Suppressor macrophage treated with lipopolysaccharide for 1 hour (primary cell): Measurements from ENCODE around the gene TP53I3.
"Not testable (repeated sequence)": the region's sequence is repeated elsewhere in the genome, so short reads cannot be mapped to it uniquely, and the experiment has no call there.

ENCODE experiments used
- DNase-seq, 3 donors: peaks; one replicate each; pipeline ENCODE4 v3.0.0-alpha.2; 2020 to 2022

Gene TP53I3

DNA sequence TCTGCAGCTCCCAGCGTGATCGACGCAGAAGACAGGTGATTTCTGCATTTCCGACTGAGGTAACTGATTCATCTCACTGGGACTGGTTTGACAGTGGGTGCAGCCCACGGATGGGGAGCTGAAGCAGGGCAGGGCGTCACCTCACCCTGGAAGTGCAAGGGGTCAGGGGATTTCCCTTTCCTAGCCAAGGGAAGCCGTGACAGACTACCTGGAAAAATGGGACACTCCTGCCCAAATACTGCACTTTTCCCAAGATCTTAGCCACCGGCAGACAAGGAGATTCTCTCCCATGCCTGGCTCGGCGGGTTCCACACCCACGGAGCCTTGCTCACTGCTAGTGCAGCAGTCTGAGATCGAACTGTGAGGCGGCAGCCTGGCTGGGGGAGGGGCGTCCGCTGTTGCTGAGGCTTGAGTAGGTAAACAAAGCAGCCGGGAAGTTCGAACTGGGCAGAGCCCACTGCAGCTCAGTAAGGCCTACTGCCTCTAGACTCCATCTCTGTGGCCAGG lies 10.6 kb upstream of the TP53I3 start:
- not testable (repeated sequence) for DNase-seq

DNA sequence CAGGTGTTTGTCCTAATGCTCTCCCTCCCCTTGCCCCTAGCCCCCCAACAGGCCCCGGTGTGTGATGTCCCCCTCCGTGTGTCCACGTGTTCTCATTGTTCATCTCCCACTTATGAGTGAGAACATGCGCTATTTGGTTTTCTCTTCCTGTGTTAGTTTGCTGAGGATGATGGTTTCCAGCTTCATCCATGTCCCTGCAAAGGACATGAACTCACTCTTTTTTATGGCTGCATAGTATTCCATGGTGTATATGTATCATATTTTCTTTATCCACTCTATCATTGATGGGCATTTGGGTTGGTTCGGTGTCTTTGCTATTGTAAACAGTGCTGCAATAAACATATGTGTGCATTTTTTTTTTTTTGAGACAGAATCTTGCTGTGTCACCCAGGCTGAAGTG lies 8.6 kb upstream of the TP53I3 start:
- DNase-seq: not testable (repeated sequence)

DNA sequence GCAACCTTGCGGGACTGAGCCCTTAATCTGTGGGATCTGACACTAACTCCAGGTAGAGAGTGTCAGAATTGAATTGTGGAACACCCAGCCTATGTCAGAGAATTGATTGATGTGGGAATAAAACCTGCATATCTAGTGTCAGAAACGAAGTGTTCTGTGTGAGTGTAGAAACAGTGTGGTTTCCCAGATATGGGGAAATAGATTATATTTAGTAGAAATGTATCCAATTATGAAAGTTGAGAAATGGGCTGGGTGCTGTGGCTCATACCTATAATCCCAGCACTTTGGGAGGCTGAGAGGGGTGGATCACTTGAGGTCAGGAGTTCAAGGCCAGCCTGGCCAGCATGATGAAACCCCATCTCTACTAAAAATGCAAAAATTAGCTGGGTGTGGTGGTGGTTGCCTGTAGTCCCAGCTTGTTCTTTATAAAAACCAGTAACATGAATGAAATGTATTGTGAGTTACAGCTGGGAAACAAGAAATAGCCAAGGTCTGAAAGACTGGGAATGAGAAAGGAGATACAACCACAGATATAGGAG lies 4.3 kb upstream of the TP53I3 start:
- peak; percentile 15 to 26 (median 18) for DNase-seq

DNA sequence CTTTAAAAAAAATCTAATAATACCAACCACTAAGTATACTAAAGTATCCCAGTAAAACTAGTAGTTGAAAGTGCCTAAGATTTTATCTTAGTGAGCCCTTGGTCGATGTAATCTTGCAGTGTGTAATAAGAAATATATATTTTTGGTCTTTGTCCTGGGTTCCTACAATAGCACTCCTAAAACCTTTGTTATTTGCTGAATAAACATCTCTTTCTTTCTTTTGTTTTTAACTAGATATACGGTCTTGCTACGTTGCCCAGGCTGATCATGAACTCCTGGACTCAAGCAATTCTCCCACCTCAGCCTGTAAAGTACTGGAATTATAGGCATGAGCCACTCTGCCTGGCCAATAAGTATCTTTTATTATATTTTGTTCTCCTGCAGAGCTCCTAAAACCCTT lies 2.4 kb upstream of the TP53I3 start:
- no peak for DNase-seq

DNA sequence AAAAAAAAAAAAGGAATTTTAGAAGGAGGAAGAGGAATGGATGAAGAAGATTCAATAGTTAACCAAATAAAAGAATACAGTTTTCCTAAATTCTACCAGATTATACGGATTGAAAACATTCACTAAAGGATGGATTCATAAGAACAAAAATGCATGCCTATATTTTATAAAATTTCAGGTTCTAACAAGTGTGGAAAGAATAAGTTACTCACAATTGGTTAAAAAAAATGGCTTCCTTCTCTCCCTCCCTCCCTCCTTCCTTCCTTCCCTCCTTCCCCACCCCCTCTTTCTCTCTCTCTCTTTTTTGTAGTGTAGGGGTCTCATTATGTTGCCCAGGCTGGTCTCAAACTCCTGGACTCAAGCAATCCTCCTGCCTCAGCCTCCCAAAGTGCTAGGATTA lies 1.6 kb upstream of the TP53I3 start:
- no peak for DNase-seq

DNA sequence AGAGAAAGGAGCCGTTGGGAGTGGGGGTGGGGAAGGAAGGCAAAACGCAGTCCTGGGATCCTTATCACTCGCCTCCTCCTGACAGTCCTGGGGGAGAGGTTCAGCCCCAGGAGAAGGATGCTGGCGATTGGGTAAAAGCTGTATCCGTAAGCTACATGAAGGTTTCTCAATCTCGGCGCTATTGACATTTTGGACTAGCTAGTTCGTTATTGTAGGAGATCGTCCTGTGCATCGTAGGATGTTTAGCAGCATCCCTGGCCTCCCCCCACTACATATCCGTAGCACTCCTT lies 511 bp upstream of the TP53I3 start:
- no peak for DNase-seq

DNA sequence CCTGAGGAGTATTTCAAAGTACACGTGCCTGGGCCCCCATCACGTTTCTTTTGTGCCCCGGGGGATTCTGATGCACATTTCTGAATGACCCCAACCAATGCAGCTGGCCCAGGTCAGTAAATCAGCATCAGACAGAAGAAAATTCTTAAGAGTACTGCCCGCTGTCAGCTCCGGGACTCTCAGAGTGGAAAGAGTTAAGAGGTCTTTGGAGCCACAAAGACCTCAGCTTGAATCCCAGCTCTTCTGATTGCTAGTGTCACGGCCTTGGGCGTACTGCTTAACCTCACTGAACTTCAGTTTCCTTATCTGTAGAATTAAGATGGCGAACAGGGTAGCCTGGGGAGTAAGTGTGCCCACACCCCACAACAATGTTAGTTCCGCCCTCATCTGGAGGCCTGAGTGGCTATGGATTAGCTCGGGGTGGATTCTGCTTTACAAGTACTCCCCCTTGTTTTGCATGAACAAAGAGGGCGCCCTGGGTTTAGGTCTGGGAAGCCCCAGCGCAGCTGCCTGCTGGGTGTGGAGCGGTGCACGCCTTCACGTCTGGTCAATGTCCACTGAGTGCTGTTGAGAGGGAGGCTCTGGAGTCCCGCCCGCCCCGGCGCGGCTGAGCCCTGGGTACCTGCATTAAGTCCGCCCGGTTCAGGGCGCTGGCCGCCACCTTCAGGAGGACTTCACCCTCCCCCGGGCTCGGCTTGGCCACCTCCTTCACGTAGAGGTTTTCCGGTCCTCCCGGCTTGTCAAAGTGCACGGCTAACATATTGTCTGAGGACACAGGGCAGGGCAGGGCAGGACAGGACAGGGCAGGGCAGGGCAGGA lies 858 bp downstream of the TP53I3 start:
- DNase-seq: peak; percentile 91 to 94 (median 91)

DNA sequence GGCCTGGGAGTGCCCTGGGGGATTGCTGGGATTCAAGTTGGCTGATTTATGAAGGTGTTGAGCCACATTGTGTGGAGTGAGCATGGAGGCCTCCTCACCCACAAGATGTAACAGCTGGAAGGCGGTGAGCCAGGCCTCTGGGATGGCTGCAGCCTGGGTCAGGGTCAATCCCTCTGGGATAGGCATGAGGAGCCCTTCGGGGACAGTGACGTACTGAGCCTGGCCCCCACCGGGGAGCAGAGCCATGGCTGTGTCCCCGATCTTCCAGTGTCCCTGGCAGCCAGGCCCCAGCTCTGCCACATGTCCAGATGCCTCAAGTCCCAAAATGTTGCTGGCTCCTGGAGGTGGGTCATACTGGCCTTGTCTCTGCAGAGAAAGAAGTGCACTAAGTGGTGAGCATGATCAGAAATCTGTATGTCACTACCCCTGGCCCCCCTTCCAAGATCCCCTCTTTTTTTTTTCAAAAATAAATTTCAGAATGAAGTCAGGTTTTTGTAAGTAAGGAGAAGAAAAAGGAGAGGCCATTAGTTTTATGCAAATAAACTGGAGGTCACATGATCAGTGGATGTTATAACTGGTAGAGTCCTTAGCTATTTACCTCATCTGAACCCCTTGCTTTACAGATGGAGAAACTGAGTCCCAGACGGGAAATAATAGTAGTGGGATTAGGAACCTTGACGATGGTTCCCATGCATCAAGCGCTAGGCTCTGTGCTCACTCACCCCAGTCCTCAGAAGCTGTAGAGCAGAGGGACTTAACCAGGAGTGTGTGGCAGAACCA lies 1.7 kb downstream of the TP53I3 start:
- DNase-seq: no peak

DNA sequence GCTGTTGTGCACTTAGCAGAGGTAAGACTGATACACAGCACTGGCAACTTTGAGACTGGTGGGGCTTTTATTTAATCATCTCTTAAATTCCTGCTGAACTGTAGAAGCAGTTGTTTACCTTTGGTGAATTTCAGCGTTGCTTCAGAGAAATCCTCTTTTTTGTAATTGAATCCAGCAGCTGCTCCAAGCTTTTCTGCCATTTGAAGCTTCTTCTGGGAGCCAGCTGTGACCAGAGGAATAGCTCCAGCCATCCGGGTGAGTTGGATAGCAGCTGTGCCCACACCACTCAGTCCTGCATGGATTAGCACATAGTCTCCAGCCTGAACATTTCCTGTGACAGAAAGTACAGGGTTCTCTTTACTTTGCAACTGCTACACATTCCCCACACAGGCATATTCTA lies 3.9 kb downstream of the TP53I3 start:
- DNase-seq: no peak

DNA sequence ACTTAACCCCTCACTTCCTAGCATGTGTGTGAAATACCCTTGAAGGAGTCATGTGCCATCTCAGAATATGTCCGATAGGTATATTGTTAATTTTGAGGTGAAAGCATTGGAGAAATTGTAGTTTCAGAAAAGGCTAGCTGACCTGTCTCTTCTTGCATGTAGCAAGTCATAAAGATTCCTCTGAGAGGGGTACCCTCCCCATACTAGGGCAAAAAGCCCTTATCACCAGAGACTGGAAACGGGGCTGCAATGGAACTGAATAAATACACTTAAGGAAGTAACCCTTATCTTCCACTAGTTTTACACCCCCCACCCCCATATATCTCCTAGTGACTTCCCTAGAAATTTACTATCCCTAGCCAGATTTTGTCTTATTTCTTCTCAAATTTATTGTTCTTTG lies 6.8 kb downstream of the TP53I3 start:
- no peak for DNase-seq

DNA sequence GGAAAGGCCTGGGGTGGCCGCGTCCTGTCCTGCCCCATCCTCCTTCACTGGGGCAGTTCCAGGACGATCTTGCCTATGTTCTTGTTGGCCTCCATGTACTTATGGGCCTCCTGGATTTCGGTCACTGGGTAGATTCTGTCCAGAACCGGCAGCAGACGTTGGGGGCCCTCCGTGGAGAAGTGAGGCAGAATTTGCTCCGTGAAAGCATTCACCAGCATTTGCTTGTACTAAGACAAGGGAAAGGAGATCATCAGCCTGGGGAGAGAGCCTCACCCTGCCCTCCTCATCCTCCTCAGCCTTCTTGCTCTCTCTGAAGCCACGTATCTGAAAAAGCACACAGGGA lies 7.1 kb downstream of the TP53I3 start:
- no peak for DNase-seq

DNA sequence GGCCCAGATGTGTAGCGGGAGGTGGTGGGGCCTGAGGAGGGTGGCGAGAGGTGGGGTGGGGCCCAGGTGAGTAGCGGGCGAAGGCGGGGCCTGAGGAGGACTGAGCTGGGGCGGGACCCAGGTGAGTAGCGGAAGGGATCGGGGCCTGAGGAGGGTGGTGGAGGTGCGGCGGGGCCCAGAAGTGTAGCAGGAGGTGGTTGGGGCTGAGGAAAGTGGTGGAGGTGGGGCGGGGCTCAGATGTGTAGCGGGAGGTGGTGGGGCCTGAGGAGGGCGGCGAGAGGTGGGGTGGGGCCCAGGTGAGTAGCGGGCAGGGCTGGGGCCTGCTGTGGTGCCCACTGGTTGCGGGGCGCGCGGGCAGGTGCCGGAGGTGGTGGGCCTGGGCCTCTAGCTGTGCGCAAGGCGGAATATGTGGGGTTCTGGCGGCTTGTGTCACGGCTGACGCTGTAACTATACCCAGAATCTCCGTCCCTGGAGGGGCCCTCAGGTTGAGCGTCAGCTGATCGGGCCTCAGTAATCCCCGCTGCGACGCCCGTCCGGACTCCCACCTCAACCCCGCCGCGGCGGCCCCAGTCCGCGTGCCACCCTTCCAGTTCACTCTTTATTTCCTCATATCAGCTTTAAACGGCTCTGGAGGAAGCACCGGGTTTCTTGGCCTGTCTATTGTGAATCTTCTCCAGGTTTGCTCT lies 7.6 kb downstream of the TP53I3 start:
- DNase-seq: peak; percentile 43 to 60 (median 45)

DNA sequence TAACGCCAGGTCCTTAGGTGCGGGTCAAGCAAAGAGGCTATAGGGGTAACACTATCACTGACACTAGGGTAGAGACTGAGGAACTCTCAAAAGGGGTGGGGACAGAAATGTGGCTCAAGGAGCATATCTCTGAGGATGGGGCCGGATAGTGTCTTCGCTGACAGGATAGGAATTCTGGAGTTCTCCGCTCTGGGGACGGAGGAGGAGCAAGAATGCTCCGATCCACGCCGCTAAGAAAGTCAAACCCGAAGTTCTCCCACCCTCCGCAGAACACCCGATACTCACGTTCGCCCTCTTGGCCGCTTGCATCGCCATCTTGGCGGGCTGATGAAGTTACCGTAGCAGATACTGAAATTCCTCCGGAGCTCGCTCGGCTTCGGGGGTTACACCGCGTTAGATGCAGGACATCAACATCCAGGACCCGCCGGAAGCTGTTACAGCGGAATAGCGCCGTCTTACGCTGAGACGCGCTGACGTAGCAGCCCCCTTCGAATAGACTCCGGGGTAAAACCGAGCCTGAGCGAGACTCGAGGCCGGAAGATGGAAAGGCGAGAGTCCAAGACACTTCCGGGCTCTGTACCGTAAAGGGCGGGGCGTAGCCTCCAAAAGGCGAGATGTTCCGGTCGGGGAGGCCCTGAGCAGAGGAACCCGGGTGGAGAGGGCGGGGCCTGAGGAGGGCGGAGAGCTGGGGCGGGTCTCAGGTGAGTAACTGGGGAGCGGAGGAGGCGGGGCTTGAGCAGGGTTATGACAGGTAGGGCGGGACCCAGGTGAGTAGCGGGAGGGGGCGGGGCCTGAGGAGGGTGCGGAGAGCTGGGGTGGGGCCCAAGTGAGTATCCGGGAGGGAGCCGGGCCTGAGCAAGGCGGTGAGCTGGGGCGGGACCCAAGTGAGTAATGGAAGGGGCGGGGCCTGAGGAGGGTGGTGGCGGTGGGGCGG lies 8.5 kb downstream of the TP53I3 start, which contains the start of gene SF3B6:
Gene SF3B6, minus strand, starts transcription at position 412 of the 934 bp plus-strand sequence. Its CDS starts 97 bp downstream, at position 315.
- DNase-seq: peak; percentile 99

DNA sequence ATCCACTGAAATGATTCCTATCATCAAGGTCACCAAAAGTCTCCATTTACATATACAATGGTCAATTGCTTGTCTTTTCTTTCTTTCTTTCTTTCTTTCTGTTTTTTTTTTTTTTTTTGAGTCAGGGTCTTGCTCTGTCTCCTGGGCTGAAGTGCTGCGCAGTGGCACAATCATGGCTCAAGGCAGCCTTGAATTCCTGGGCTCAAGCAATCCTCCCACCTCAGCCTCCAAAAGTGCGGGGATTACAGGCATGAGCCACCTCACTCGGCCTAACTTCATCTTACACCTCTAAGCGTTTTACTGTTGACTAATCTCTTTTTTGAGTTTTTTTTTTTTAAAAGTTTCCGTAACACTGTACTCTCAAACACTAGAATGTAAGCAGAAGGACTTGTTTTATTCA lies 9.4 kb downstream of the TP53I3 start:
- DNase-seq: no peak

DNA sequence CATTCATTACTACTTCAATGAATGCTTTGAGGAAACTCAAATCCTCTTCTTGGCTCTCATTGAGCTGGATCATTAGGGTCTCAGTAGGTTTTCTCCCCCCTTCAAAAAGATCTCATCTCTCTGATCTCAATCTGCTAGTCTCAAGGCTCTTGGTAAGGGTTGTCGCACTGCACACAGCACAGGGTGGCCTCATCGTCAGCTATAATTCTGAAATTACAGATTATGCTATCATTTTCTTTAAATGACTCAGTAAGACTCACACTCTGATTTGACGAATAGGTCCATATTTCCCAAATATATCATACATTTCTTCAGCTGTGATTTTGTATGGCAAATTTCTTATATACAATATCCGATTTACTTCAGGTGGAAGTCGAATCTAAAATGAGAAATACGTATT lies 10.8 kb downstream of the TP53I3 start:
- DNase-seq: no peak

DNA sequence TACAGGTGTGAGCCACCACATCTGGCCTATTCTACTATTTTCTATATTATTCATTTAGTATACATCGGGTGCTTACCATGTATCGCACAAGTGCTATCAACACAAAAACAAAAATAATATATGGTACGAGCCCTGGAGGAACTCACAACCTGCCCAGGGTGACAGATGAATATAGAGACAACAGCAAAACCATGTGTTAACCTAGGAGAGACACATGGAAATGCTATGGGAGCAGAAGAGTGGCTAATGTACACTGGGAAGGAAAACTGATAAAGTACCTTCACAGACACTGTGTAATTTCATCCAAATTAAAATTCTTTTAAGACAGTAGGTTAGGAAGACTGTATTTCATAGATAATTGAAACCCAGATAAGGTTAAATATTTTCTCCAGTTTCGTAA lies 12.4 kb downstream of the TP53I3 start:
- DNase-seq: no peak

DNA sequence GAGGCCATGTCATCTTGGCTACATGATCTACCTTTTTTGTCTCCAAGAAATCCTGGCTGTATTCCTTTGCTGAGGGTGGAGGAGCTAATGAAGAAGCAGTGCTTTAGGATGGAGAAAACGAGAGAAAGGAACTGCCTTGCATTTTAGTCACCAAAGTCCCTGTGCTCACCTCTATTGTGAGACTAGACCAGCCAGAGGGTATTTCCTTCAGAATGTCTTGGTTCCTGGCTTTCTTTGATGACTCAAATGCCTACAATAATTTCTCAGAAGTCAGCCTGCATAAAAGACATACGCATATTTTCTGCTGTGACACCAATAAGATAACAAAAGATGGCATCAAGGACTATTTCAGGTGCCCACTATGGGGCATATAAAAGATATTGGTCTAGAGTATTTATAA lies 19.3 kb downstream of the TP53I3 start:
- DNase-seq: no peak

DNA sequence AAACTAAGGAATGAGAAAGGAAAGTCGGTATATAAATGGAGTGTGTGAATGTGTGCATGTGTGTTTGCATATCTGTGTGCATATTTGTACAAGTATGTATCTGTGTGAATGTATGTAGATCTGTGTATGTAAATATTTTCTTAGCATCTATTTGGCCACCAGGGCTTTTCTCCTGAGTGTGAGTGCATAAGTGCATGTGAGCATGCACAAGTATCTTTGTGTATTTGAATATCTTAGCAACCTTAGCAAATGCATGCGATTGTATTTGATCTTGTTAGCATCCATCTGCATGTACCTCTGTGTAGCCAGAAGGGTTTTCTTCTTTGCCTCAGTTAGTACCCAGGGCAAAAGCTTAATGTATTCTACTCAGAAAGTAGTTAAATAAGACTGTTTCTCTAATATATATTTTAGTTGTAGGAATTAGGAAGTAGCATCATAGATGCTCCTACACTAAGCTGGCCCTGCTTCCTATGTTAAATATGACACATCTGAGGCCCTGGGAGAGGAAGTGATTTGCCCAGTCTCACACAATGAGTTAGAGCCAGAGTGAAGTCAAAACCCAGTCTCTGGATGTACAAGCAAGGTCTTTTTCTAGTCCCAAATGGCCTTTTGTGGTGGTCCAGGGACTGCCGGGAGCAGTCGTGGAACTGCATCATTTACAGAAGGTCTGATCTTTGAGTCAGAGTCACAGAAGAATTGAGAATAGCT lies 25.9 kb downstream of the TP53I3 start:
- peak in 2 of 3 donors; percentile 27 to 48 for DNase-seq

DNA sequence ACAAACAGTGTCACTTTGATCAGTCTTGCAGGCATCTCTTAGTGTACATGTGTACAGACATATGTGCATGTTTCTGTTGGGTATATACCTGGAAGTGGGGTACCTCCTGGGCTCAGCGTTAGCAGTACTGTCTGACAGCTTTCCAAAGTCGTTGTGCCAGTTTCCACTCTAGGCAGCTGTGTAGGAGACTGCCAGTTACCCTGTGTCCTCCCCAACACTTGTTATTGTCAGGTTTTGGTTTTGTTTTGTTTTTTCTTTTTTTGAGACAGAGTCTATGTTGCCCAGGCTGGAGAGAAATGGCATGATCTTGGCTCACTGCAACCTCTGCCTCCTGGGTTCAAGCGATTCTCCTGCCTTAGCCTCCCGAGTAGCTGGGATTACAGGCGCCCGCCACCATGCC lies 28.9 kb downstream of the TP53I3 start:
- no peak for DNase-seq

DNA sequence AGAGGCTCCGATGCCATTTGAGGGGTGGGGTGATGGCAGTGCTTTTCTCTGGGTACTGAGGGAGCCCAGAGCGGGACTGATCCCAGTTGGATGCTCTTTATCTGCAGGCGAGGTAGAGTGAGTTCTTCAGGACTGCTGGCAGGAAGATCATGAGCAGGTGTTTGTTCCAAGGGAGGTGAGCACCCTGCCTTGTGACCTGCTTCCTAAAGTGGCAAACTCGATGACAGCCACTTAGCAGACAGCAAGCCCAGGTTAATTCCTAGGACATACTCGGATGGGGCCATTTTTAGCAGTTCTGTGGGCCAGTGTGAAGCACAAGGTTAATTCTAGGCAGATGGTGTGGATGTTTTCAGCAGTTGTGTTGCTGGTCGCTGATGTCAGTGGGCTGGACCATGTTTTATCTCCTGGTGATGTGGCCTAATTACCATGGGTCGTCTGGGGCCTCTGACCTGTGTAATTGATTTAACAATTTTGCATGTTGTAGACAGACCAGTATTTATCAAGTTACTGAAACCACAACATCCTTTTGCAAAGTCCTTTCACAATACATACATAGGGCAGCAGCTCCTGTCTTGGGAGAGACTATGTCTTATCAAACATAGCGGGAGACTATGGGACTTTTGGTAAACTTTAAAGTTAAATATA lies 30.1 kb downstream of the TP53I3 start:
- no peak for DNase-seq

DNA sequence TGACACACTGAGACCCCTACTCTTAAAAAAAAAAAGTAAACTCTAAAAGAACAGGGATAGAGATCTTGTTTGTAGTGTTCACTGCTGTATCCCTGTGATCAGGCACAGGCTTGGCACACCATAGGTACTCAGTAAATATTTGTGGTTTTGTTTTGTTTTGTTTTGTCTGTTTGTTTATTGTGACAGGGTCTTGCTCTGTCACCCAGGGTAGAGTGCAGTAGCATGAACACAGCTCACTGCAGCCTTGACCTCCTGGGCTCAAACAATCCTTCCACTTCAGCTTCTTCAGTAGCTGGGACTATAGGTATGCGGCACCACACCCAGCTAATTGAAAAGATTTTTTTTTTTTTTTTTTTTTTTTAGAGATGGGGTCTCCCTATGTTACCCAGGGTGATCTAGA lies 31.7 kb downstream of the TP53I3 start:
- no peak for DNase-seq
